SH-SY5Y (cell line): ENCODE results near the gene GALK1.

Experiments used
- GATA2 ChIP-seq: IDR thresholded peaks from 2 replicates; pipeline ENCODE4 v1.6.1; 2011; ENCODE audit warnings: mild to moderate bottlenecking, low read depth, low read length
- GATA3 ChIP-seq: IDR thresholded peaks from 2 replicates; pipeline ENCODE4 v1.6.1; 2011; ENCODE audit warnings: low read depth, mild to moderate bottlenecking, low read length, moderate library complexity

- no peak for TF ChIP-seq GATA2
- no peak for TF ChIP-seq GATA3
Observed at GRCh38 chr17:75734674-75735294, 30.2 kb downstream of the GALK1 start.
